HEK293 (cell line): ENCODE data around the gene ZNF20.

Experiments
- CTCF ChIA-PET: fragments of 350-600 bp; formaldehyde crosslinking; extraction: SDS; loops from one replicate; lab custom pipeline; 2021; ENCODE audit warnings: antibody characterized with exemption; lab: Yijun Ruan, JAX
- POLR2A ChIA-PET: fragments of 300-600 bp; formaldehyde crosslinking; extraction: SDS; loops from one replicate; lab custom pipeline; 2020; ENCODE audit warnings: antibody characterized with exemption, inconsistent platforms; lab: Yijun Ruan, JAX
- H3K27ac ChIP-seq: fragments of 200-500 bp; sonication (Bioruptor generic); 2 replicates; pipeline ENCODE4 v1.5.1; 2014; ENCODE audit warnings: low read depth, low read length, control low read depth, inconsistent platforms; ENCODE audit errors: extremely low read depth
- H3K36me3 ChIP-seq, 2 experiments: fragments of 200-500 bp in 1 of 2; sonication (Bioruptor generic) in 1 of 2; 1 replicate in 1 of 2; 2 replicates in 1 of 2; pipeline ENCODE4 v1.5.1; 2014 to 2017; ENCODE audit warnings: inconsistent platforms in 2 of 2, low read length in 2 of 2; ENCODE audit not compliant: control insufficient read depth in 2 of 2, insufficient read depth in 1 of 2
- H3K4me1 ChIP-seq: fragments of 200-500 bp; sonication (Bioruptor generic); 2 replicates; pipeline ENCODE4 v1.5.1; 2014; ENCODE audit warnings: mild to moderate bottlenecking, low read length, inconsistent platforms; ENCODE audit not compliant: control insufficient read depth, insufficient read depth
- H3K4me3 ChIP-seq: 2 replicates; pipeline ENCODE4 v1.5.1; 2011; ENCODE audit warnings: low read depth, mild to moderate bottlenecking, control low read depth, low read length, moderate library complexity
- H3K9me3 ChIP-seq: fragments of 200-500 bp; sonication (Bioruptor generic); 2 replicates; pipeline ENCODE4 v1.5.1; 2014; ENCODE audit warnings: low read depth, low read length, inconsistent platforms; ENCODE audit not compliant: control insufficient read depth, insufficient read depth
- ATF2 ChIP-seq: fragments of 450-650 bp; formaldehyde crosslinking; IDR thresholded peaks from 2 replicates; pipeline ENCODE4 v1.5.1; 2016; ENCODE audit warnings: missing biosample characterization, missing genetic modification characterization, low read depth
- ELK4 ChIP-seq: IDR thresholded peaks from 2 replicates; pipeline ENCODE4 v1.6.1; 2011; ENCODE audit warnings: mild to moderate bottlenecking, low read depth, low read length, borderline replicate concordance
- GLIS2 ChIP-seq: fragments of 450-650 bp; formaldehyde crosslinking; IDR thresholded peaks from 2 replicates; pipeline ENCODE4 v1.5.1; 2016; ENCODE audit warnings: missing biosample characterization, missing genetic modification characterization
- KLF7 ChIP-seq: fragments of 450-650 bp; formaldehyde crosslinking; IDR thresholded peaks from 2 replicates; pipeline ENCODE4 v1.5.1; 2016; ENCODE audit warnings: missing biosample characterization, missing genetic modification characterization, borderline replicate concordance
- KLF8 ChIP-seq: fragments of 450-650 bp; formaldehyde crosslinking; IDR thresholded peaks from 2 replicates; pipeline ENCODE4 v1.5.1; 2016; ENCODE audit warnings: missing biosample characterization, missing genetic modification characterization
- OSR2 ChIP-seq: fragments of 450-650 bp; formaldehyde crosslinking; IDR thresholded peaks from 2 replicates; pipeline ENCODE4 v1.5.1; 2016; ENCODE audit warnings: missing biosample characterization, missing genetic modification characterization
- PRDM1 ChIP-seq: fragments of 450-650 bp; formaldehyde crosslinking; IDR thresholded peaks from 2 replicates; pipeline ENCODE4; 2016; ENCODE audit warnings: missing biosample characterization, missing genetic modification characterization
- SCRT2 ChIP-seq: fragments of 450-650 bp; formaldehyde crosslinking; IDR thresholded peaks from 2 replicates; pipeline ENCODE4 v1.5.1; 2016; ENCODE audit warnings: missing biosample characterization, missing genetic modification characterization
- SP3 ChIP-seq: fragments of 450-650 bp; formaldehyde crosslinking; IDR thresholded peaks from 2 replicates; pipeline ENCODE4 v1.5.1; 2016; ENCODE audit warnings: missing biosample characterization, missing genetic modification characterization
- ZBTB1 ChIP-seq: fragments of 450-650 bp; formaldehyde crosslinking; IDR thresholded peaks from 2 replicates; pipeline ENCODE4 v1.5.1; 2016; ENCODE audit warnings: missing biosample characterization, missing genetic modification characterization
- ZBTB49 ChIP-seq: fragments of 450-650 bp; formaldehyde crosslinking; IDR thresholded peaks from 2 replicates; pipeline ENCODE4 v1.5.1; 2016; ENCODE audit warnings: missing biosample characterization, missing genetic modification characterization, low read depth
- ZFP3 ChIP-seq: fragments of 450-650 bp; formaldehyde crosslinking; IDR thresholded peaks from 2 replicates; pipeline ENCODE4 v1.5.1; 2016; ENCODE audit warnings: low read depth, missing biosample characterization, missing genetic modification characterization
- ZNF121 ChIP-seq: fragments of 450-650 bp; formaldehyde crosslinking; IDR thresholded peaks from 2 replicates; pipeline ENCODE4 v1.5.1; 2016; ENCODE audit warnings: missing biosample characterization, missing genetic modification characterization
- ZNF146 ChIP-seq: fragments of 450-650 bp; formaldehyde crosslinking; IDR thresholded peaks from 2 replicates; pipeline ENCODE4 v1.5.1; 2016; ENCODE audit warnings: missing biosample characterization, missing genetic modification characterization
- ZNF184 ChIP-seq: fragments of 450-650 bp; IDR thresholded peaks from 2 replicates; pipeline ENCODE4 v1.5.1; 2018; ENCODE audit warnings: missing biosample characterization, mild to moderate bottlenecking, missing genetic modification characterization
- ZNF302 ChIP-seq: fragments of 450-650 bp; formaldehyde crosslinking; IDR thresholded peaks from 2 replicates; pipeline ENCODE4 v1.5.1; 2016; ENCODE audit warnings: missing biosample characterization, missing genetic modification characterization, low read depth
- ZNF416 ChIP-seq: fragments of 450-650 bp; formaldehyde crosslinking; IDR thresholded peaks from 2 replicates; pipeline ENCODE4 v1.5.1; 2016; ENCODE audit warnings: missing biosample characterization, missing genetic modification characterization
- ZNF473 ChIP-seq: fragments of 450-650 bp; formaldehyde crosslinking; IDR thresholded peaks from 2 replicates; pipeline ENCODE4 v1.5.1; 2017; ENCODE audit warnings: missing biosample characterization, missing genetic modification characterization
- ZNF521 ChIP-seq: fragments of 450-650 bp; formaldehyde crosslinking; IDR thresholded peaks from 2 replicates; pipeline ENCODE4 v1.5.1; 2017; ENCODE audit warnings: missing biosample characterization, mild to moderate bottlenecking, missing genetic modification characterization
- ZNF560 ChIP-seq: fragments of 450-650 bp; formaldehyde crosslinking; IDR thresholded peaks from 2 replicates; pipeline ENCODE4 v1.5.1; 2017; ENCODE audit warnings: missing biosample characterization, missing genetic modification characterization, borderline replicate concordance
- ZNF585B ChIP-seq: fragments of 450-650 bp; formaldehyde crosslinking; IDR thresholded peaks from 2 replicates; pipeline ENCODE4 v1.5.1; 2016; ENCODE audit warnings: missing biosample characterization, missing genetic modification characterization
- ZNF610 ChIP-seq: fragments of 450-650 bp; formaldehyde crosslinking; IDR thresholded peaks from 2 replicates; pipeline ENCODE4 v1.5.1; 2016; ENCODE audit warnings: missing biosample characterization, missing genetic modification characterization, borderline replicate concordance
- ZNF623 ChIP-seq: fragments of 450-650 bp; formaldehyde crosslinking; IDR thresholded peaks from 2 replicates; pipeline ENCODE4 v1.5.1; 2016; ENCODE audit warnings: missing biosample characterization, missing genetic modification characterization
- ZNF624 ChIP-seq: fragments of 450-650 bp; formaldehyde crosslinking; IDR thresholded peaks from 2 replicates; pipeline ENCODE4 v1.5.1; 2017; ENCODE audit warnings: missing biosample characterization, missing genetic modification characterization
- ZNF660 ChIP-seq: fragments of 450-650 bp; IDR thresholded peaks from 2 replicates; pipeline ENCODE4 v1.5.1; 2018; ENCODE audit warnings: missing biosample characterization, mild to moderate bottlenecking, missing genetic modification characterization
- ZNF677 ChIP-seq: fragments of 450-650 bp; IDR thresholded peaks from 2 replicates; pipeline ENCODE4 v1.5.0; 2018; ENCODE audit warnings: missing biosample characterization, mild to moderate bottlenecking, missing genetic modification characterization, moderate library complexity
- ZXDB ChIP-seq: fragments of 450-650 bp; formaldehyde crosslinking; IDR thresholded peaks from 2 replicates; pipeline ENCODE4 v1.5.1; 2016; ENCODE audit warnings: missing biosample characterization, missing genetic modification characterization

ZNF20 gene

GRCh38 chr19:12113121-12113520, 27.0 kb downstream of the ZNF20 start:
- no peak for TF ChIP-seq ZNF302 (tag by site-specific recombination)
- TF ChIP-seq ATF2 (tag by site-specific recombination) = no peak
- TF ChIP-seq ZNF521 (tag by site-specific recombination) = no peak
- no peak for TF ChIP-seq ZNF585B
- TF ChIP-seq ZNF560 (tag by site-specific recombination) = no peak
- no peak for TF ChIP-seq ZNF623
- TF ChIP-seq SP3 (tag by site-specific recombination) = no peak
- no peak for TF ChIP-seq SCRT2 (tag by site-specific recombination)
- no peak for TF ChIP-seq GLIS2 (tag by site-specific recombination)
- TF ChIP-seq ZNF660 (tag by site-specific recombination) = no peak
- TF ChIP-seq ZNF677 (tag by site-specific recombination) = no peak
- Histone ChIP-seq H3K4me3 (no peak overlapping the region), H3K36me3 (no peaks in the 10 kb centered on the region), H3K4me1 (no peaks in the 10 kb centered on the region), H3K27ac (no peak overlapping the region), H3K9me3 (no peaks in the 10 kb centered on the region)
- ChIA-PET CTCF (interaction anchor here (0.6 kb wide), 1 partner anchor 149 kb away, joined by 3 read pairs; no protein-coding TSS in a partner anchor), POLR2A (no interaction called here)

GRCh38 chr19:12112701-12113100, 27.4 kb downstream of the ZNF20 start:
- Histone ChIP-seq H3K36me3 (no peaks in the 10 kb centered on the region), H3K27ac (no peak overlapping the region), H3K4me3 (no peak overlapping the region)
- CTCF ChIA-PET = interaction anchor here (0.6 kb wide), 1 partner anchor 149 kb away, joined by 3 read pairs; no protein-coding TSS in a partner anchor
- POLR2A ChIA-PET = no interaction called here
- no peak for TF ChIP-seq ZNF121 (tag by site-specific recombination)
- no peak for TF ChIP-seq ZNF660 (tag by site-specific recombination)
- no peak for TF ChIP-seq ZNF473 (tag by site-specific recombination)
- TF ChIP-seq, all 188 proteins: peak for 0
- Histone ChIP-seq H3K9me3 (no peaks in the 10 kb centered on the region), H3K4me1 (no peaks in the 10 kb centered on the region)

GRCh38 chr19:12111943-12112637, 28.1 kb downstream of the ZNF20 start:
- ChIA-PET CTCF (no interaction called here), POLR2A (no interaction called here)
- Histone ChIP-seq H3K9me3 (no peaks in the 10 kb centered on the region), H3K4me3 (no peak overlapping the region), H3K4me1 (no peaks in the 10 kb centered on the region), H3K27ac (no peak overlapping the region), H3K36me3 (no peaks in the 10 kb centered on the region)
- TF ChIP-seq OSR2 (tag by site-specific recombination) = no peak
- no peak for TF ChIP-seq ZXDB (tag by site-specific recombination)
- TF ChIP-seq ELK4 = no peak
- TF ChIP-seq ZNF610 (tag by site-specific recombination) = no peak
- TF ChIP-seq ZNF560 (tag by site-specific recombination) = no peak
- TF ChIP-seq ZFP3 (tag by site-specific recombination) = no peak
- no peak for TF ChIP-seq ZBTB49 (tag by site-specific recombination)
- no peak for TF ChIP-seq ZNF624 (tag by site-specific recombination)
- no peak for TF ChIP-seq KLF7
- TF ChIP-seq ZNF184 = no peak
- no peak for TF ChIP-seq ZNF146 (tag by site-specific recombination)
- TF ChIP-seq KLF8 (tag by site-specific recombination) = no peak
- TF ChIP-seq ZNF416 (tag by site-specific recombination) = no peak
- no peak for TF ChIP-seq ZBTB1 (tag by site-specific recombination)
- TF ChIP-seq PRDM1 (tag by site-specific recombination) = no peak
